Measurements from ENCODE around the gene MATN1.

Gene MATN1

DNA sequence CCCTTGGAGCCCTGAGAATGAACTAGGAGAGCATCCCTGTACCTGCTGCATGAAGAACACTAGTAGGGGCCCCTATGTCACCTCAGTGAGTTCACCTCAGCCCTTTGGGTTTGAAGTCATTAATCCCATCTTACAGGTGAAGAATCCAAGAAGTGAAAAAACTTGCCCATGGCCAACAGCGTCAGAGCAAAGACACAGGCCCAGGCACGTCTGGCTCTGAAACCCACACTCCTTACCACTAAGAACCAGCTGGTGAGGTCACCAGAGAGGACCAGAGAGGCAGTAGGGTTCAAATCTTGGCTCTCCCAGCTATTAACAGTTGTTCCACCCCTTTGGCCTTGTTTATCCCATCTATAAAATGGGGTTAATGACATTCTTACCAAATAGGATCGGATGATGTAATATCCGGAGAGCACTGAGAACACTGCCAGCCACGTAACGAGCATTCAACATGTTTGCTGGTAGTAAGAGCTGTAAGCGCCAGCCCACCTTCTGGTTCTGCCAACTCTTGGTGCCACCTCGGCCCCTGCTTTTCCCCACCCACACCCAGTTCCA is 8.8 kb downstream of the MATN1 start:
- in situ Hi-C loops (cut with HindIII; ENCODE audit: low sequenced_read_pairs) = no loop called here

DNA sequence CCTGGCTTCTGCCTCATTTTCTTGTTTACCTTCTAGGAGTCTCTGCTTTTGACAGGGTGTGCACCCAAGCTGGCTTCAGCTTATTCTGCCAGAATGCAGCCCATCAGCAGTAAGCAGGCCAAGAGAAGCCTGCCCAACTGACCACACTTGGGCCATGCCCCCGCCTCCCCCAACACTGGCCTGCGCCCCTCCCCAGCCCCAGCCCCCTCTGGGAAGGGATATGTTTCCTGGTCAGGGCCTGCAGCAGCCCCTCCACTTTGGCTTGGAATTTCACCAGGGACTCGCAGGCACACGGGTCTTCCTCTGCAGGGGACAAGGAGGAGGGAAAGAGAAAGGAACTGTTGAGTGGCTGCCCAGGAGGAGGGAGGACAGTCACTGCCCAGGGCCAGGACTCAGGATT is 9.4 kb downstream of the MATN1 start:
- in situ Hi-C loops (cut with HindIII; ENCODE audit: low sequenced_read_pairs) = no loop called here
- TF ChIP-seq, protein P1, sequence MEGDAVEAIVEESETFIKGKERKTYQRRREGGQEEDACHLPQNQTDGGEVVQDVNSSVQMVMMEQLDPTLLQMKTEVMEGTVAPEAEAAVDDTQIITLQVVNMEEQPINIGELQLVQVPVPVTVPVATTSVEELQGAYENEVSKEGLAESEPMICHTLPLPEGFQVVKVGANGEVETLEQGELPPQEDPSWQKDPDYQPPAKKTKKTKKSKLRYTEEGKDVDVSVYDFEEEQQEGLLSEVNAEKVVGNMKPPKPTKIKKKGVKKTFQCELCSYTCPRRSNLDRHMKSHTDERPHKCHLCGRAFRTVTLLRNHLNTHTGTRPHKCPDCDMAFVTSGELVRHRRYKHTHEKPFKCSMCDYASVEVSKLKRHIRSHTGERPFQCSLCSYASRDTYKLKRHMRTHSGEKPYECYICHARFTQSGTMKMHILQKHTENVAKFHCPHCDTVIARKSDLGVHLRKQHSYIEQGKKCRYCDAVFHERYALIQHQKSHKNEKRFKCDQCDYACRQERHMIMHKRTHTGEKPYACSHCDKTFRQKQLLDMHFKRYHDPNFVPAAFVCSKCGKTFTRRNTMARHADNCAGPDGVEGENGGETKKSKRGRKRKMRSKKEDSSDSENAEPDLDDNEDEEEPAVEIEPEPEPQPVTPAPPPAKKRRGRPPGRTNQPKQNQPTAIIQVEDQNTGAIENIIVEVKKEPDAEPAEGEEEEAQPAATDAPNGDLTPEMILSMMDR (IDR thresholded peaks at IDR 0.05; ENCODE audit: low read depth, low read length, missing control alignments) = no peak
- DNase-seq (ENCODE audit: low read depth) = no peak
- H3K4me3 ChIP-seq (ENCODE audit: low read depth, low read length) = no peak overlapping the region

More for the DNA sequence above, 8.8 kb downstream of the MATN1 start:
- TF ChIP-seq, protein P1 (IDR thresholded peaks at IDR 0.05; ENCODE audit: low read depth, low read length, missing control alignments) = no peak
- no peak for DNase-seq (ENCODE audit: low read depth)
- no peak overlapping the region for H3K4me3 ChIP-seq (ENCODE audit: low read depth, low read length)

DNA sequence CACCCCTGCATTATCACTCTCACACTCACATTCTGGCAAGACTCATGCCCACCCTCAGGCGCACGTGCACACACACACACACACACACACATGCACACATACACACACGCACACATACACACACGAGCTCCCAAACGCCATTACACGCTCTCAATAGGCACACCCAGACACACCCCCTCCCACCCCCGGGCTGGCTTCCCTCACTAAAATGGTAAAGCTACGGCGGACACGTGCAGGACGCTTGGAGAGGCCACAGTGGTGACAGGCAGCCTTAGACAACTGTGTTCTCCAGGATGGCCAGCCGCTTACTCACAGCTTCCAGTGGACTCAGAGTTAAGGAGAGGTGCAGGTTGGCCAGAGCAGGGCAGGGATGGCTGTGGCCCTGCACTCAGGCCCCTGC is 10.1 kb downstream of the MATN1 start:
- TF ChIP-seq, protein P1 (IDR thresholded peaks at IDR 0.05; ENCODE audit: low read depth, low read length, missing control alignments) = no peak
- in situ Hi-C loops (cut with HindIII; ENCODE audit: low sequenced_read_pairs) = no loop called here
- no peak overlapping the region for H3K4me3 ChIP-seq (ENCODE audit: low read depth, low read length)
- no peak for DNase-seq (ENCODE audit: low read depth)

DNA sequence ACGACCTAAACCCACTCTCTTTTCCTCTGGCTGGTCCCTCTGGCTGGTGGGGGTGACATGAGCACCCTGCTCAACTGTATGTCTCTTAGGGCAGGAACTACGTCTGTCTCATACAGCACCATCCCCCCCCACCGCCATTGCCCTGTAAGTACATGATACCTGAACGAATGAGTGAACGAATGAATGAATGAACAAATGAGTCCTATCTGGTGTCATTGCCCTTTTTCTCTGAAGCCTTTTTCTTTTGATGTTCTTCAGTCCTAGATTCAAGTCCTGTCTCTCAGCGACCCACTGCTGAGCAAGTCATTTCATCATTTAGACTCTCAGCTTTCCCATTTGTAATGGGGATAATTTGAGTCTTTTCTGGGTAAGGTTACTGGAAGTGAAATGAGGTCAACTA is 10.8 kb downstream of the MATN1 start:
- no peak overlapping the region for H3K4me3 ChIP-seq (ENCODE audit: low read depth, low read length)
- DNase-seq (ENCODE audit: low read depth) = no peak
- TF ChIP-seq, protein P1 (IDR thresholded peaks at IDR 0.05; ENCODE audit: low read depth, low read length, missing control alignments) = no peak
- in situ Hi-C loops (cut with HindIII; ENCODE audit: low sequenced_read_pairs) = no loop called here

DNA sequence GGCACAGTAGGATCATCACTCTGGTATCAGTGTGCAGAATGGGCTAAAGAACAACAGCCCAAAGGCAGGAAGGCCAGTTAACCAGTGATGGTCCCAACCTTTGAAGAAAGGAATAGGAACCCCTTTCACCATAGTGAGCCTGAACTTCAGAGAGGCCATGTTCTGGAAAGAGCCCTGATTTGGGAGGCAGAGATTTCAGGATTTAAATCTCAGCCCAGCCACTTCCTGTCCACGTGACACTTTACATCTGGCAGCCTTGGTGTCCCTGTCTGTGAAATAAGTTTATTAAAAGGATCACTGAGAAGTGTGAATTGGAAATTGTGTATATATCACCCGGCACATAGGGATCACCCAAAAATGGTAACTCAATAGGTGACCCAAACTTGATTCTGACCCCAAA is 13.0 kb downstream of the MATN1 start:
- H3K4me3 ChIP-seq (ENCODE audit: low read depth, low read length) = no peak overlapping the region
- DNase-seq (ENCODE audit: low read depth) = no peak
- in situ Hi-C loops (cut with HindIII; ENCODE audit: low sequenced_read_pairs) = no loop called here
- TF ChIP-seq, protein P1 (IDR thresholded peaks at IDR 0.05; ENCODE audit: low read depth, low read length, missing control alignments) = no peak

DNA sequence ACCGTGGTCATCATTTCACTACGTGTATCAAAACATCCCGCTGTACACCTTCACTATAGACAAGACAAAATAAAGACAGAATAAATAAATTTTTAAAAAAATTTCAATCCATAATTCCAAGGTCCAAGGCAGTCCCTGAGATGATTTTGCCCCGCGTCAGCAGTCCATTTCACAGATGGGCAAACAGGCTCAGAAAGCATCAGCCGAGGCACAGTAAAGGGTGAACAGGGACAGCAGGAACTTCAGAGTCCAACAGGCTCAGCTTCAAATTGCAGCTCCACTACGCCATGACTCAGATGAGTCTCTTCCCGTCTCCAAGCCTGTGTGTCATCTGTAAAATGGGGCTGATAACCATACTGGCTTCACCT is 15.0 kb downstream of the MATN1 start:
- no peak overlapping the region for H3K4me3 ChIP-seq (ENCODE audit: low read depth, low read length)
- no peak for DNase-seq (ENCODE audit: low read depth)
- in situ Hi-C loops (cut with HindIII; ENCODE audit: low sequenced_read_pairs) = no loop called here
- TF ChIP-seq, protein P1 (IDR thresholded peaks at IDR 0.05; ENCODE audit: low read depth, low read length, missing control alignments) = no peak

All from astrocyte of the cerebellum (primary cell).